Esophagus squamous epithelium (tissue), 5 donors: ENCODE measurements around the gene CTNNBIP1. TPM values are rescaled to one million over a fixed set of nuclear protein-coding genes. Genes with fewer than 3 reads are reported as not detected.

Experiments
- DNase-seq: peaks from one replicate; lab custom pipeline; 2025; lab: John Stamatoyannopoulos, UW
- H3K27ac ChIP-seq, 4 donors: fragments of 200-600 bp; sonication (generic); one replicate each; pipeline ENCODE4 v1.5.1; 2016 to 2019; ENCODE audit warnings: mild to moderate bottlenecking in 1 of 4
- H3K27me3 ChIP-seq, 4 donors: fragments of 200-600 bp; sonication (generic); 1 replicate in 3 of 4; 2 replicates in 1 of 4; pipeline versions ENCODE4 v1.5.1 to v1.6.0; 2017 to 2021; ENCODE audit warnings: antibody characterized with exemption in 1 of 4
- H3K36me3 ChIP-seq, 3 donors: fragments of 200-600 bp; sonication (generic); one replicate each; pipeline ENCODE4 v1.5.1; 2016 to 2019
- H3K4me1 ChIP-seq, 3 donors: fragments of 200-600 bp; sonication (generic); one replicate each; pipeline ENCODE4 v1.5.1; 2017 to 2019
- H3K4me3 ChIP-seq, 4 donors: fragments of 200-600 bp; sonication (generic); 1 replicate in 3 of 4; 2 replicates in 1 of 4; pipeline ENCODE4 v1.5.1; 2016 to 2019; ENCODE audit warnings: mild to moderate bottlenecking in 2 of 4, moderate library complexity in 1 of 4
- H3K9me3 ChIP-seq, 3 donors: fragments of 200-600 bp; sonication (generic); one replicate each; pipeline ENCODE4 v1.5.1; 2016 to 2019
- CTCF ChIP-seq, 6 experiments: fragments of 450-650 bp in 4 of 6; fragments of 200-600 bp in 2 of 6; sonication (generic) in 2 of 6; IDR thresholded peaks; one replicate each; pipeline ENCODE4 v1.5.1; 2016 to 2019; ENCODE audit warnings: antibody characterized with exemption in 6 of 6, mild to moderate bottlenecking in 4 of 6, moderate library complexity in 4 of 6
- POLR2A ChIP-seq, 4 donors: fragments of 450-650 bp; IDR thresholded peaks; one replicate each; pipeline ENCODE4 v1.6.1; 2017; ENCODE audit warnings: antibody characterized with exemption in 4 of 4, mild to moderate bottlenecking in 4 of 4, moderate library complexity in 3 of 4
- WGBS, 2 donors: methylation state at CpG; one replicate each; pipeline ENCODE4 v1.1.5; 2018; 5-methylcytosine and 5-hydroxymethylcytosine counted together
- intact Hi-C: fragments of 100-400 bp; cut with DNase I; formaldehyde crosslinking; loops from one replicate; pipeline ENCODE4 v1.15.0; 2022
- total RNA-seq, 4 donors: library from RNA; depleted of rRNA; stranded (reverse); fragments of >200 nt; gene quantifications; one replicate each; pipeline ENCODE4 v1.1.0, GENCODE V29; 2016
- donor health status: DM: yes; HTN: yes; CAD: no.

The CTNNBIP1 gene
- total RNA-seq, result 100 to 1,000 TPM in 2 of 4 donors, 10 to 100 TPM in 2; 76.1 to 186 (median 118) TPM

GRCh38 chr1:9910076-9910422, at the start of gene CTNNBIP1:
Gene CTNNBIP1 (minus strand): TSS chr1:9910269. CDS start chr1:9872064, 38,205 bp downstream.
- intact Hi-C loops, result no loop called here
- TF ChIP-seq POLR2A (IDR thresholded peaks at IDR 0.05) (peak in 3 of 4 donors; percentile 40 to 68 (median 53)), CTCF (IDR thresholded peaks at IDR 0.05) (no peak)
- H3K27ac ChIP-seq, result peak within 1 kb of the TSS; percentile 94 to 99 (median 98)
- H3K4me1 ChIP-seq, result peaks cover 20 to 81% (median 26%) of the 10 kb centered on the region in 3 donors
- DNase-seq, result no peak
- peak within 1 kb of the TSS; percentile 82 to 95 (median 89) for H3K4me3 ChIP-seq
- no peaks in the 10 kb centered on the region for H3K9me3 ChIP-seq
- no peaks in the 10 kb centered on the region for H3K27me3 ChIP-seq
- H3K36me3 ChIP-seq, result no peaks in the 10 kb centered on the region
- WGBS, 2 donors, result no CpG with 5 or more reads among the region's 55 CpGs

GRCh38 chr1:9957726-9958125, 47.7 kb upstream of the CTNNBIP1 start:
- H3K36me3 ChIP-seq, result no peaks in the 10 kb centered on the region
- no peaks in the 10 kb centered on the region for H3K4me1 ChIP-seq
- H3K27ac ChIP-seq, result no peak overlapping the region
- DNase-seq, result no peak
- no peak overlapping the region for H3K4me3 ChIP-seq
- WGBS, 2 donors, result 88 to 94% methylated on average over 8 of the region's 8 CpGs
- TF ChIP-seq POLR2A (IDR thresholded peaks at IDR 0.05) (no peak), CTCF (IDR thresholded peaks at IDR 0.05) (no peak)
- no peaks in the 10 kb centered on the region for H3K9me3 ChIP-seq
- intact Hi-C loops, result loop anchor here (10.0 kb wide), 1 partner anchor 197 kb away; no protein-coding TSS in a partner anchor
- no peaks in the 10 kb centered on the region for H3K27me3 ChIP-seq

- DNase-seq, result no peak
- no peaks in the 10 kb centered on the region for H3K27me3 ChIP-seq
- H3K36me3 ChIP-seq, result peaks cover 0 to 18% (median 0%) of the 10 kb centered on the region in 3 donors
- no peak overlapping the region for H3K4me3 ChIP-seq
- WGBS, 2 donors, result 82 to 93% methylated on average over 2 of the region's 2 CpGs
- TF ChIP-seq POLR2A (IDR thresholded peaks at IDR 0.05) (no peak), CTCF (IDR thresholded peaks at IDR 0.05) (no peak)
- no peak overlapping the region for H3K27ac ChIP-seq
- H3K4me1 ChIP-seq, result peaks cover 15 to 45% (median 23%) of the 10 kb centered on the region in 3 donors
- intact Hi-C loops, result no loop called here
- H3K9me3 ChIP-seq, result no peaks in the 10 kb centered on the region
These were observed 36.2 kb upstream of the CTNNBIP1 start for GRCh38 chr1:9946315-9946714.

- Histone ChIP-seq H3K36me3 (peaks cover 0 to 32% (median 0%) of the 10 kb centered on the region in 3 donors), H3K27me3 (no peaks in the 10 kb centered on the region), H3K27ac (peak within 1 kb of the TSS; percentile 90 to 97 (median 93)), H3K9me3 (no peaks in the 10 kb centered on the region), H3K4me3 (peak within 1 kb of the TSS; percentile 60 to 89 (median 86)), H3K4me1 (peaks cover 12 to 28% (median 16%) of the 10 kb centered on the region in 3 donors)
- WGBS, 2 donors, result 0% methylated on average over 12 to 17 of the region's 53 CpGs
- intact Hi-C loops, result loop anchor here (5.0 kb wide), 1 partner anchor 66 kb away; no protein-coding TSS in a partner anchor
- TF ChIP-seq POLR2A (IDR thresholded peaks at IDR 0.05), result peak in 3 of 4 donors; percentile 70 to 87 (median 80)
- peak in 2 of 6 experiments; percentile 12 to 49 for TF ChIP-seq CTCF (IDR thresholded peaks at IDR 0.05)
- DNase-seq, result peak; percentile 63
These were observed 33.1 kb upstream of the CTNNBIP1 start, which contains the start of the genes LZIC and NMNAT1 for GRCh38 chr1:9942939-9943788. Gene LZIC (minus strand): TSS chr1:9943391. CDS start chr1:9936619, 6,772 bp downstream. Gene NMNAT1 (plus strand): TSS chr1:9943475. CDS start chr1:9972074, 28,599 bp downstream.
